Skin of body (tissue), 2 donors: ENCODE results near the gene FBXO15. TPM values are rescaled to one million over a fixed set of nuclear protein-coding genes. Genes with fewer than 3 reads are reported as not detected.

ENCODE experiments used
- DNase-seq: peaks from one replicate; lab custom pipeline; 2025; lab: John Stamatoyannopoulos, UW
- total RNA-seq: library from RNA; depleted of rRNA; stranded (reverse); fragments of >200 nt; gene quantifications from one replicate; pipeline ENCODE4 v1.2.3, GENCODE V29; 2014

The FBXO15 gene
- total RNA-seq, 1 donor from 2014 or later = 1.5 TPM

GRCh38 chr18:74063557-74063956, 84.1 kb downstream of the FBXO15 start:
- DNase-seq = no peak

- DNase-seq = no peak
Measured at GRCh38 chr18:74063023-74063422, 84.6 kb downstream of the FBXO15 start.

DNA sequence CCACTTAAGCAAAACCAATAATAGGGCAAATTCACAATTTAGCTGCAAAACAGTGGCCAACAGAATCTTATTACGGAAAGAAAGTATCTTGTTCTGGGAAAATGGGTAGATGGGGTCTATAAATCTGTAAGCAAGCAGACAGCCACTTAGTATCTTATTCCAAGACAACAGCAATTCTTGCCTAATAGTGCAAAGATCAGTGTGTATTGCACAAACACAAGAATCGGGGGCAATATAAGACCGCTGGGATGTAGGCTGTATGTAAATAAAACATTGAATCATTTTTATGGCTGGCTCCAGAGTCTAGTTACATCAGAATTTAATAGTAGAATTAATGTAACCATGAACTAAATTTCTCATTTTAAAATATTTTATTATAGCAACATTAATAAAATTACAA, 85.6 kb downstream of the FBXO15 start:
- no peak for DNase-seq

DNA sequence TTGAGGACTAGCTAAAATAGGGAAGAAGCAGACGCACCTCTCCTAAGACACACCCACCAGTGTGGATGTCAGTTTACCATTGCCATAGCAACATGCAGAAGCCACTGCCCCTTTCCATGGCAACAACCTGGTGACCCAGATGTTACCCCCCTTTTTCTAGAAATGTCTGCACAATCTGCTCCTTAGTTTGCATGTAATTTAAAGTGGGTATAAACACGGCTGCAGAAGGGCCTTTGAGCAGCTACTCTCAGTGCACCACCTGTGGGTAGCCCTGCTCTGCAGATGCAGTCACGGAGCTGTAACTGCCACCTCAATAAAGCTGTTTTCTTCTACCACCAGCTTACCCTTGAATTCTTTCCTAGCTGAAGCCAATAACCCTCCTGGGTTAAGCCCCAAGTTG, 87.1 kb downstream of the FBXO15 start:
- no peak for DNase-seq

DNA sequence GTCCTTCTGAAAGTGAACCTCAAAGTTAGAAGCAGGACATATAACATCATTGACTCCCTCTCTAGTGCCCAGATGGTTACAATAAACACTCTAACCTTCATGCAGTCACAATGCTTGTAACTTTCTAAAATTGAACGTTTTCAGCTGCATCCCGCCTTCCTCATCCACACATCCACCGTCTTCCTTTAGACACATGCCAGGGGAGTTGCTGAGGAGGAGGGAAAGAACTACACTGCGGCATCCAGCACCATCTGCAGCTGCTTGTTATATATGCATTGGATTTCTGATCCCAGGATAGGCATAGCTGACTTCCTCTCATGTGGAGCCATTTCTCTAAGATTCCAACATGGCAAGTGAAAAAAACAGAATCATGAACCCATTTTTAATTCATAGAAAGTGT, 96.8 kb downstream of the FBXO15 start:
- peak; percentile 57 for DNase-seq

GRCh38 chr18:74040459-74041332, 106.9 kb downstream of the FBXO15 start:
- no peak for DNase-seq

GRCh38 chr18:74040008-74040407, 107.6 kb downstream of the FBXO15 start:
- no peak for DNase-seq

GRCh38 chr18:74029161-74029560, 118.5 kb downstream of the FBXO15 start:
- DNase-seq = no peak

Other genes with a start within 250 kb of the FBXO15 start
- gene TIMM21, start 689 bp upstream of the FBXO15 start, total RNA-seq = 22.3 TPM
- 82.0 TPM for gene CYB5A, start 144.1 kb upstream of the FBXO15 start, total RNA-seq
- gene C18orf63, start 168.0 kb upstream of the FBXO15 start, total RNA-seq = not detected